HFF-Myc (cell line): ENCODE data around the gene SNX4.
"Not testable (repeated sequence)": the region's sequence is repeated elsewhere in the genome, so short reads cannot be mapped to it uniquely, and the experiment has no call there.

Source experiments
- DNase-seq: peaks from one replicate; pipeline ENCODE4 v3.0.0-alpha.2; 2011; ENCODE audit warnings: low read depth; ENCODE audit errors: extremely low read depth
- H3K4me3 ChIP-seq: replicated peaks from 2 replicates; pipeline ENCODE4 v1.5.1; 2011; ENCODE audit warnings: low read depth, mild to moderate bottlenecking, control low read depth, low read length
- TF ChIP-seq, protein P1 (sequence below): IDR thresholded peaks from 2 replicates; pipeline ENCODE4 v1.5.1; 2012; ENCODE audit warnings: mild to moderate bottlenecking, low read depth, low read length, control low read depth; ENCODE audit errors: missing control alignments

SNX4 gene

DNA sequence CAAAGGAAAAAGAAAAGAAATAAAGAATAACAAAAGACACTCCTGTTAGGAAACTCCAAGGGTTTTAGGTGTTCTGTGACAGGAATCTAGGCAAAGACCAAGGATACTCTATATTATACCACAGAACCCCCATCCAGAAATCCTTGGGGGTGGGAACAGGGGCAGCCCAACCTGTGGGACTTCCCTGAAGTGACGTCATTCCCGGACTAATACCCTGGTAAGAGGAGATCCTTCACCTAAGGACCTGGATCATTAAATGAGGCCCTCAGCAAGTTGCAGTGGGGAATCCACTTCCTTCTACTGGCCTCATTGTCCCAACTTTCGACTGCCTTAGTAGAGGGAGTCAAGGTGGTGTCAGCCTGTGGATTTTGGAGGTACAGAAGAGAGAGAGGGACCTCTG lies 103.8 kb downstream of the SNX4 start:
- DNase-seq = no peak
- TF ChIP-seq, protein P1, sequence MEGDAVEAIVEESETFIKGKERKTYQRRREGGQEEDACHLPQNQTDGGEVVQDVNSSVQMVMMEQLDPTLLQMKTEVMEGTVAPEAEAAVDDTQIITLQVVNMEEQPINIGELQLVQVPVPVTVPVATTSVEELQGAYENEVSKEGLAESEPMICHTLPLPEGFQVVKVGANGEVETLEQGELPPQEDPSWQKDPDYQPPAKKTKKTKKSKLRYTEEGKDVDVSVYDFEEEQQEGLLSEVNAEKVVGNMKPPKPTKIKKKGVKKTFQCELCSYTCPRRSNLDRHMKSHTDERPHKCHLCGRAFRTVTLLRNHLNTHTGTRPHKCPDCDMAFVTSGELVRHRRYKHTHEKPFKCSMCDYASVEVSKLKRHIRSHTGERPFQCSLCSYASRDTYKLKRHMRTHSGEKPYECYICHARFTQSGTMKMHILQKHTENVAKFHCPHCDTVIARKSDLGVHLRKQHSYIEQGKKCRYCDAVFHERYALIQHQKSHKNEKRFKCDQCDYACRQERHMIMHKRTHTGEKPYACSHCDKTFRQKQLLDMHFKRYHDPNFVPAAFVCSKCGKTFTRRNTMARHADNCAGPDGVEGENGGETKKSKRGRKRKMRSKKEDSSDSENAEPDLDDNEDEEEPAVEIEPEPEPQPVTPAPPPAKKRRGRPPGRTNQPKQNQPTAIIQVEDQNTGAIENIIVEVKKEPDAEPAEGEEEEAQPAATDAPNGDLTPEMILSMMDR = no peak
- no peak overlapping the region for H3K4me3 ChIP-seq

DNA sequence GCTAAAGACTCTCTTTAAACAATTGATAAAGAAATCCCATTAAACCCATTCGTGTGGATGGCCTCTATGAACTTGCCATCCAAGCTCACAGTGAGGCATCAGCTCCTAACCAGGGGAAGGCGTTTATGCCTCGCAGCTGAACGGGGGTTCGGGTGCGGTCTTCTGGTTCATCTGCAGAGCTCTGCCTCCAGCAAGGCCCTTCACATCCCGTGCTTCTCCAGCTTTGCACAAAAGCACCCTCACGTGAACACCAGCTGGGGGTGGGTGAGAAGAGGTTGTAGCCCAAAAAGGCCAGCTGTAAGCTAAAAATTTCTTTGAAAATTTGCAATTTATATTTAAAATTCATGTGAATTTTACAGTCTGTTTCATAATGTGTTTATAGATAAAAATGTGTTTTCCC lies 105.3 kb downstream of the SNX4 start:
- no peak overlapping the region for H3K4me3 ChIP-seq
- no peak for DNase-seq
- TF ChIP-seq, protein P1 = no peak

DNA sequence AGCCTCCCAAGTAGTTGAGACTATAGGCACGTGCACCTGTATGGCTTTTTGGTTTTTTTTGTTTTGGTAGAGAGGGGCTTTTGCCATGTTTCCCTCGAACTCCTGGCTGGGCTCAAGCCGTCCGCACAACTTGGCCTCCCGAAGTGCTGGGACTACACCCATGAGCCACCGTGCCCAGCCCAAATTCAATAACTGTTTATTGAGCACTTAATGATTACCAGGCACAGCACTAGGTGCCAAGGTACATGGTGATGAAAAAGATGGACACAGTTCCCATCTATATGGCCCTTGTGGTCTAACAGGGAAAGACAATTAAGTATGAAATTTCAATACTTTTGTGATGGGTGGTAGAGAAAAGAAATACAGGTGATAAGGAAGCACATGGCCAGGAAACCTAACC lies 109.1 kb downstream of the SNX4 start:
- H3K4me3 ChIP-seq = no peak overlapping the region
- no peak for DNase-seq
- TF ChIP-seq, protein P1 = no peak

DNA sequence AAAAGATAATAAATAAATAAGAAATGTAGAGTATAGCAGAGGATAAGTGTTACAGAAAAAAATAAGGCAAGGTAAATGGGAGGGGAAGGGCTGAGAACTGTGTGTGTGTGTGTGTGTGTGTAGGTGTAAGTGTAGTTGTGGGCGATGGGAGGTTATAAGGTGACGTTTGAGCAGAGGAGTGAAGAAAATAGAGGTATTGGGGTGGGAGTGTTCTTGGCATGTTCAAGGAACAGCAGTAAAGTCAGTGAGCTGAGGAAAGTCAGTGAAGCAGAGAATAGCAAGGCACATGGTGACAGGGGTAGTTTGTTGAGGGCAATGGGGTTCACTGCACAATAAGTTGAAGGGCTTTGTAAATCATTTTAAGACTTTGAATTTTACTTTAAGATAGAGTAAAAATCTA lies 113.9 kb downstream of the SNX4 start:
- TF ChIP-seq, protein P1 = no peak
- DNase-seq = no peak
- H3K4me3 ChIP-seq = no peak overlapping the region

DNA sequence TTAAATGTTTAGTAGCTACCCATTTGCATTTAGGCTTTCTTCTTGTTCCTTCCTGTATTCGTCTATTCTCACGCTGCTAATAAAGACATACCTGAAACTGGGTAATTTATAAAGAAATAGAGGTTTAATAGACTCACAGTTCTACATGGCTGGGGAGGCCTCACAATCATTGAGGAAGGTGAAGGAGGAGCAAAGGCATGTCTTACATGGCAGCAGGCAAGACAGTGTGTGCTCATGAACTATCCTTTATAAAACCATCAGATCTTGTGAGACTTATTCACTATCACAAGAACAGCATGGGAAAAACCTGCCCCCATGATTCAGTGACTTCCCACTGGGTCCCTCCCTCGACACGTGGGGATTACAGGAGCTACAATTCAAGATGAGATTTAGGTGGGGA lies 114.5 kb downstream of the SNX4 start:
- DNase-seq, H3K4me3 ChIP-seq: not testable (repeated sequence)

DNA sequence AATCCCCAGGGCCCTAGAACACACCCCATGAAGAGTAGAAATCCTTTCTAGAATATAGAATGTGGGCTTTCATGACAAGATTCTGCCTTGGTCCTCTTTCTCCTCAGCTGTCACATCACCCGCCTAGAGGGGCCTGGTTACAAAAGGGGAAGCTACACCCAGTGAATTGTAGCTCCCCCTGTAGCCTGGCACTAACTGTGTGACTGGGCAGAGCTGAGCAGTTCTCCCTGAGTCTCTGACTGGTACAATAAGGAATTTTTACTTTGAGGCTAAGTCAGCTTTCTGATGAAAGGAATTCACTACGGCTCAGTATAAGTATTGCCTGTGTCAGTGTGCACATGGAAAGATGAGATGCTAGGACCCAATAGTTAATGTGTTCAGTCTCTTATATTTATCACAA lies 116.2 kb downstream of the SNX4 start:
- H3K4me3 ChIP-seq = no peak overlapping the region
- TF ChIP-seq, protein P1 = no peak
- DNase-seq = no peak

DNA sequence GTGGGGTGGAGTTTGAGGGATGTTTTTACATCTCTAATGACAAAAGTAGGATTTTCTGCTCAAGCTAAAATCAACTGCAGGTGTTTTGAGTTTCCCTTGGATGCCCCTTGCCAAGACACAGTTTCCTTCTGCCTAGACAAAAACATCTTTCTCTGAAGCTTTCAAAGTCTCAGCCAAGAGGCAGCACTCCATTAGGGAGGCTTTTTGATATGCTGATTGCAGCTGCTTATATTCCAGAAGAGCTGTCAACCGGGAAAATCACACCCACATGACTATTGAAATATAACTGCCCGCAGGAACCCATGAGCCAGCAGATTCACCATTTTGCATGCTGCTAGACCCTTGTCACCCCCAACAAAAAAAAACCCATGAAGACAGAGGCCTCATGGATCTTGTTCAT lies 117.4 kb downstream of the SNX4 start:
- TF ChIP-seq, protein P1 = no peak
- no peak overlapping the region for H3K4me3 ChIP-seq
- DNase-seq = no peak
